HEK293 (cell line): ENCODE results near the gene URM1.
A peak's percentile ranks its signal among the peaks of the same experiment; 100 is the strongest.

Source experiments
- GLIS1 ChIP-seq: fragments of 450-650 bp; formaldehyde crosslinking; IDR thresholded peaks from 2 replicates; pipeline ENCODE4 v1.5.1; 2016; ENCODE audit warnings: missing biosample characterization, missing genetic modification characterization
- KLF1 ChIP-seq: fragments of 450-650 bp; formaldehyde crosslinking; IDR thresholded peaks from 2 replicates; pipeline ENCODE4 v1.5.1; 2016; ENCODE audit warnings: missing biosample characterization, missing genetic modification characterization
- KLF8 ChIP-seq: fragments of 450-650 bp; formaldehyde crosslinking; IDR thresholded peaks from 2 replicates; pipeline ENCODE4 v1.5.1; 2016; ENCODE audit warnings: missing biosample characterization, missing genetic modification characterization
- PRDM10 ChIP-seq: fragments of 450-650 bp; formaldehyde crosslinking; IDR thresholded peaks from 2 replicates; pipeline ENCODE4 v1.5.1; 2016; ENCODE audit warnings: missing biosample characterization, missing genetic modification characterization
- REST ChIP-seq: fragments of 450-650 bp; formaldehyde crosslinking; IDR thresholded peaks from 2 replicates; pipeline ENCODE4 v1.5.1; 2016; ENCODE audit warnings: missing biosample characterization, missing genetic modification characterization
- ZBTB10 ChIP-seq: fragments of 450-650 bp; formaldehyde crosslinking; IDR thresholded peaks from 2 replicates; pipeline ENCODE4 v1.5.1; 2016; ENCODE audit warnings: missing biosample characterization, missing genetic modification characterization
- ZBTB44 ChIP-seq: fragments of 450-650 bp; IDR thresholded peaks from 2 replicates; pipeline ENCODE4 v1.5.1; 2018; ENCODE audit warnings: missing biosample characterization, mild to moderate bottlenecking, missing genetic modification characterization
- ZEB2 ChIP-seq: fragments of 450-650 bp; formaldehyde crosslinking; IDR thresholded peaks from 2 replicates; pipeline ENCODE4 v1.5.1; 2016; ENCODE audit warnings: missing biosample characterization, missing genetic modification characterization
- ZIC2 ChIP-seq: fragments of 450-650 bp; formaldehyde crosslinking; IDR thresholded peaks from 2 replicates; pipeline ENCODE4 v1.5.1; 2016; ENCODE audit warnings: missing biosample characterization, missing genetic modification characterization
- ZNF112 ChIP-seq: fragments of 450-650 bp; formaldehyde crosslinking; IDR thresholded peaks from 2 replicates; pipeline ENCODE4 v1.5.0; 2017; ENCODE audit warnings: missing biosample characterization, missing genetic modification characterization
- ZNF114 ChIP-seq: fragments of 450-650 bp; formaldehyde crosslinking; IDR thresholded peaks from 2 replicates; pipeline ENCODE4 v1.5.0; 2017; ENCODE audit warnings: missing biosample characterization, missing genetic modification characterization
- ZNF121 ChIP-seq: fragments of 450-650 bp; formaldehyde crosslinking; IDR thresholded peaks from 2 replicates; pipeline ENCODE4 v1.5.1; 2016; ENCODE audit warnings: missing biosample characterization, missing genetic modification characterization
- ZNF248 ChIP-seq: fragments of 450-650 bp; formaldehyde crosslinking; IDR thresholded peaks from 2 replicates; pipeline ENCODE4 v1.5.1; 2017; ENCODE audit warnings: missing biosample characterization, missing genetic modification characterization
- ZNF302 ChIP-seq: fragments of 450-650 bp; formaldehyde crosslinking; IDR thresholded peaks from 2 replicates; pipeline ENCODE4 v1.5.1; 2016; ENCODE audit warnings: missing biosample characterization, missing genetic modification characterization, low read depth
- ZNF501 ChIP-seq: fragments of 450-650 bp; formaldehyde crosslinking; IDR thresholded peaks from 2 replicates; pipeline ENCODE4 v1.5.1; 2016; ENCODE audit warnings: missing biosample characterization, missing genetic modification characterization
- ZNF510 ChIP-seq: fragments of 450-650 bp; formaldehyde crosslinking; IDR thresholded peaks from 2 replicates; pipeline ENCODE4 v1.5.1; 2018; ENCODE audit warnings: mild to moderate bottlenecking, missing genetic modification characterization, missing biosample characterization; ENCODE audit not compliant: insufficient replicate concordance
- ZNF580 ChIP-seq: fragments of 450-650 bp; formaldehyde crosslinking; IDR thresholded peaks from 2 replicates; pipeline ENCODE4 v1.5.1; 2016; ENCODE audit warnings: missing biosample characterization, missing genetic modification characterization
- ZNF600 ChIP-seq: fragments of 450-650 bp; formaldehyde crosslinking; IDR thresholded peaks from 2 replicates; pipeline ENCODE4 v1.5.1; 2016; ENCODE audit warnings: missing biosample characterization, missing genetic modification characterization
- ZNF629 ChIP-seq: fragments of 450-650 bp; formaldehyde crosslinking; IDR thresholded peaks from 2 replicates; pipeline ENCODE4 v1.5.1; 2017; ENCODE audit warnings: missing biosample characterization, missing genetic modification characterization
- ZNF654 ChIP-seq: fragments of 450-650 bp; formaldehyde crosslinking; IDR thresholded peaks from 2 replicates; pipeline ENCODE4 v1.5.1; 2016; ENCODE audit warnings: low read depth, missing biosample characterization, missing genetic modification characterization
- ZNF658 ChIP-seq: fragments of 450-650 bp; formaldehyde crosslinking; IDR thresholded peaks from 2 replicates; pipeline ENCODE4; 2016; ENCODE audit warnings: missing biosample characterization, missing genetic modification characterization
- ZNF660 ChIP-seq: fragments of 450-650 bp; IDR thresholded peaks from 2 replicates; pipeline ENCODE4 v1.5.1; 2018; ENCODE audit warnings: missing biosample characterization, mild to moderate bottlenecking, missing genetic modification characterization
- ZNF664 ChIP-seq: fragments of 450-650 bp; formaldehyde crosslinking; IDR thresholded peaks from 2 replicates; pipeline ENCODE4 v1.5.1; 2016; ENCODE audit warnings: missing biosample characterization, missing genetic modification characterization
- ZNF776 ChIP-seq: fragments of 450-650 bp; formaldehyde crosslinking; IDR thresholded peaks from 2 replicates; pipeline ENCODE4 v1.5.0; 2017; ENCODE audit warnings: missing biosample characterization, missing genetic modification characterization, borderline replicate concordance
- ZSCAN30 ChIP-seq: fragments of 450-650 bp; IDR thresholded peaks from 2 replicates; pipeline ENCODE4 v1.5.1; 2018; ENCODE audit warnings: missing biosample characterization, mild to moderate bottlenecking, missing genetic modification characterization, moderate library complexity
- ZSCAN4 ChIP-seq: fragments of 450-650 bp; formaldehyde crosslinking; IDR thresholded peaks from 2 replicates; pipeline ENCODE4 v1.5.1; 2017; ENCODE audit warnings: missing biosample characterization, missing genetic modification characterization

Gene URM1

GRCh38 chr9:128322404-128323211 lies 48.6 kb upstream of the URM1 start, which contains the start of the genes COQ4 and TRUB2 (continued):
- TF ChIP-seq ZNF776: no peak
- peak; percentile 91 for TF ChIP-seq ZNF660
- TF ChIP-seq ZNF510 (tag by site-specific recombination): no peak
- TF ChIP-seq ZNF600 (tag by site-specific recombination): 0 out of 2 replicates have a peak, but pooled peaks have one; percentile 57
- peak; percentile 61; the same call in 1 of the 2 replicates for TF ChIP-seq KLF1 (tag by site-specific recombination)
- no peak for TF ChIP-seq ZNF248
- TF ChIP-seq ZNF501 (tag by site-specific recombination): peak; percentile 98
- TF ChIP-seq ZSCAN4 (tag by site-specific recombination): peak; percentile 62; the same call in 1 of the 2 replicates
- TF ChIP-seq ZIC2 (tag by site-specific recombination): no peak; the same call in 1 of the 2 replicates
- no peak for TF ChIP-seq GLIS1 (tag by site-specific recombination)
- TF ChIP-seq ZNF114 (tag by site-specific recombination): no peak
- no peak for TF ChIP-seq ZNF112 (tag by site-specific recombination)
- TF ChIP-seq ZEB2 (tag by site-specific recombination): peak; percentile 86
- TF ChIP-seq ZNF580 (tag by site-specific recombination): peak; percentile 73; the same call in 1 of the 2 replicates
- peak; percentile 91 for TF ChIP-seq ZNF629 (tag by site-specific recombination)
- TF ChIP-seq REST (tag by site-specific recombination): peak; percentile 48; the same call in 1 of the 2 replicates
- TF ChIP-seq ZNF121 (tag by site-specific recombination): peak; percentile 70; the same call in 1 of the 2 replicates
- TF ChIP-seq ZSCAN30 (tag by site-specific recombination): peak; percentile 93
- peak; percentile 91 for TF ChIP-seq KLF8
- TF ChIP-seq ZNF664 (tag by site-specific recombination): peak; percentile 29; the same call in 1 of the 2 replicates
- TF ChIP-seq ZNF654 (tag by site-specific recombination): no peak
- peak; percentile 88 for TF ChIP-seq PRDM10 (tag by site-specific recombination)
- peak; percentile 66; the same call in 1 of the 2 replicates for TF ChIP-seq ZBTB10 (tag by site-specific recombination)
- no peak for TF ChIP-seq ZBTB44 (tag by site-specific recombination)
- peak; percentile 19; the same call in 1 of the 2 replicates for TF ChIP-seq ZNF302
- no peak for TF ChIP-seq ZNF658 (tag by site-specific recombination)
